ENCODE data around the gene TAF3.
A peak's percentile ranks its signal among the peaks of the same experiment; 100 is the strongest.
"Not testable (repeated sequence)": the region's sequence is repeated elsewhere in the genome, so short reads cannot be mapped to it uniquely, and the experiment has no call there.

Gene TAF3

DNA sequence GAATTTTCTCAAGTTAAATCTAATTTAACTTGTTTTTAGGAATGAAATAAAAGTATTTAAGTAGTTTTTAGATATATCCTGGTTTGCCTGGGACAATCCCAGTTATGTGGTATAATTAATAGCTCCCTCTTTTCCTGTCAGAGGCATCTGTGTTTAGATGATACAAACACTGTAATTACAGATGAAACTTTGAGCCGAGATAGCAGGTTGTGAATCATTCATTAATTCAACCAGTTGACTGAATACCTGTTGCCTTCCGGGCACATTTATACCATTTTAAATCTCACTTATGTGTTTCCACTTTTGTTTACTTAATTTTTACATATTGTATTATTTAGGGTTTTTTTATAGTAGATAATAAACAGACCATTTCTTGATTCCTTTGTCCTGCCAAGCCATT, 154.1 kb downstream of the TAF3 start:
- DNase-seq = no peak

DNA sequence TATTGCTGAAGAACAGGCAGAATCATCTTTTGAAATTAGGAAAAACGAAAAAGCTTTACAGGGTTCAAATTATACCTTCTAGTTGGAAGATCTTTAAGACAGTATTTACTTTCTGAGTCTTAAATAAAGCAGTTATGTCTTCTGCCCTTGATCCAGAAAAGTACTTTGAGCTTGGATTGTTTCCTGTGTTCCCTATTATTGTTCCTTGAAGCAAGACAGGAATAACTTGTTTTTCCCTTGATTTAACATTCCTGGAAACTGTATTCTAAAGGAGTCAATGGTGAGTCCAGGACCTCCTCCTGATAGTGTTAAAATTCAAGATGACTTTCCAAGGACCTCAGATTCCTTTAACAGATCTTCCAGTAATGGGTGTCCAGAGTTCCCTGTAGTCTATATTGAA, 161.9 kb downstream of the TAF3 start:
- DNase-seq = no peak

DNA sequence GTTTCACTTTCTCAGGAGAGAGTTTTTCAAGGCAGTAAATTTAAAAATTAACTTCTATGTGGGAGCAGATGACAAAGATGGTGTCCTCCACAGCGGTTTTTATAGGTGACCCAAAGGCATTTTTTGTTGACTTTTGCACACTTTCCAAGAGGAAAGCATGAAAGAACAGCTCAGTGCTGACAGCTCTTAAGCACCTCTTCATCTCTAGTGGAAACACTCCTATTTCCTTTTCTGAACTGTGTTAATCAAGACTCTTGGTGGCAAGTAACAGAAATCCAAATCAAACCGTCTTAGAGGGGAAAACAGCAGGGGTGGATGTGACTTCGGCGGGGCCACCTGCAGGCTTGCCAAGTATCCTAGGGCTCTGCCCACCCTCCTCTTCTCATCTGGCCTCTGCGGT, 164.4 kb downstream of the TAF3 start:
- no peak for DNase-seq

DNA sequence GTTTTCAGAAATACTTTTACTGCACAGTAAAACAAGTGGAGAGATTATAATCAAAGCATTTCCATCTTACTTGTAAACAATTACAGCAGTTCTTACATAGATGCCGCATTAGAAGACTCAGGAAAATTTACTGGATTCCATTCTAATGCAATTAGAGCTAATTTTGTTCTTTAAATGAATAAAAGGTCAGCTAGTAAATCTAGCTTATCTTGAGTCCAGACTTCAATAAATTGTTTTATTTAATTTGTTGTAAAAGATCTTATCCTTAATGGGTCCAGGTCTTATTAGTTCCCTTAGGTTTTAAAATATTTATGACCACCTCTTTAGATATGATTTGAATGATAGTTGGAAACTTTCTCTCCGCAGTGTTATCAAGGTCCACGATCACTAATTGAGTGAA, 166.0 kb downstream of the TAF3 start:
- no peak for DNase-seq

DNA sequence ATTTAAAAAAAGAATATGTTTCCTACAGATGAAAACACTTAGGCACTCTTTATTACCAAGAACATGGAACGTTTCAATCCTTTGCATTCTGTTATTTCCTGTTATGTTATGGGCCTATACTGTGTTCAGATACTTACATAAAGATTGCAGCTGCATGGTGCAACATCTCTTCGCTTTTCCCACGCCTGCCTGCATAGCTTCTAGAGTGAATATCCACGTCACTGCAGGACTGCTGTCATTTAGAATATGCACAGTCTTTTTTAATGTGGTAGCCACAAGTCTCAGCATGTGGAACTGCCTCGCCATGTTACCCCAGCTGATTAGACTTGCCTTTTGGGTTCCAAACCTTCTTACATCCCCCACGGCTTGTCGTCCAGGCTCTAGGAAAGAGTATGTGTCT, 166.6 kb downstream of the TAF3 start:
- no peak for DNase-seq

DNA sequence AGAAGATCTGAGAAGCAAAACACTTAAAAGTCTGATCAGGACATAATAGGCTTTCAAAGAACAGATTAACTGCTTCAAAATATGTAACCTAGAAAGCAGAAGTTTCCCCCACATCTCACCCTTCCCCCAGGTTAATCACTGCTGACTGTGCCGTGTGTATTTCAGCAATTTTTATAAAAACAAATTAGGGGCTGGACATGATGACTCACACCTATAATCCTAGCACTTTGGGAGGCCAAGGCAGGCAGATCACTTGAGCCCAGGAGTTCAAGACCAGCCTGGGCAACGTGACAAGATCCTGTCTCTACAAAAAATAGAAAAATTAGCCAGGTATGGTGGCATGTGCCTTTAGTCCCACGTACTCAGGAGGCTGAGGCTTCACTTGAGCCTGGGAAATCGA, 168.5 kb downstream of the TAF3 start:
- DNase-seq = no peak

DNA sequence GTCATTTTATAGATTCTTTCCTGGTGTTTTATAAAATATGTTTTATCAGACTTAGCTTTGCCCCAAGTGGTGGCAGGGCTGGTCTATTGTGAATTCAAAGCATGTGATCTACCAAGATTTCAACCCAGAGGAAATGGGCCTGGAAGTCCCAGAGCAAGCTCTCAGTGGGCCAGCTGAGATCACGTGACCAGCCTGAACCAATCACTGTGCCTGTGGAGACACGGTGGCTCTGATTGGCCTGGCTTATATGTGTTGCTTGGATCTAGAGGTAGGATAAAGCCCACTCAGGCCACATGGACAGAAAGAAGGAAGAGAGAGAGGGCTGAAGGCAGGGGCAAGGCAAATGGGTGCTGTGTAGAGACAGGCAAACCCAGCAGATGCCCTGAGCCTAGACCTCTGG, 170.7 kb downstream of the TAF3 start:
- DNase-seq = no peak

DNA sequence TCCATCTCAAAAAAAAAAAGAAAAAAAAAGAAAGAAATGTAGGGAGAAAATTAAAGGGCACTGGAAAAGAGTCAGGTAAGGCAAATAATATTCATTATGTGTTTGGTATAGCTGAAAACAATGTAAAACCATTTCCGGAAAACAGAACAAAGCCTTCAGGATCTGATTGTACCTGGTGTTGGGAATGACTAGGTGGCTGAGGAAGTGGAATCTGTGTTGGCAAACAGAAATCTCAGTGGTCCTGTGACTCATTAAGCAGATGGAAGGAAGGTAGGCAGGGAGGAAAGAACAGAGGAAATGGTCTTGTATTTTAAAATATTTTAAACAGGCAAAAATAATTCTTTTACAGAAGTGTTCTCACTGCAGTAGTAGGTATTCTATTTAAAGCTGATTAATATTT, 180.5 kb downstream of the TAF3 start:
- no peak for DNase-seq

DNA sequence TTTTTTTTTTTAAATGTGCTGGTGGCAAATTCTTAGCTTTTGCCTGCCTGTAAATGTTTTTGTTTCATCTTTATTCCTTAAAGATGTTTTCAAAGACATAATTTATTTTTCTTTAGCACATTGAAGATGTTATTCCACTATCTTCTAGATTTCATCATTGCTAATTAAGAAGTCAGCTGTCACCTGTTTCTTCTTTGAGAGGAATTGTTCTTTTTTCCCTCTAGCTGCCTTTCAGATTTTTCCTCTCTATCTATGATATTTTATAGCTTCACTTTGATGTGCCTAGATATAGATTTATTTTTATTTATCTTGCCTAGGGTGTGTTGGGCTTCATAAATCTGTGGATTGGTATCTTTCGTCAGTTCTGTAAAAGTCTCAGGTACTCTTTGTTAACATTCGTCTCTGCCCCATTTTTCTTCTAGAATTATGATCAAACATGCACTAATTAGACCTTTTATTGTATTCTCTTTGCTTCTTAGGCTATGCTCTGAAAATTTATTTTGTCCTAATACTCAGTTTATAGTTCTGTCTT, 186.2 kb downstream of the TAF3 start:
- no peak for DNase-seq

DNA sequence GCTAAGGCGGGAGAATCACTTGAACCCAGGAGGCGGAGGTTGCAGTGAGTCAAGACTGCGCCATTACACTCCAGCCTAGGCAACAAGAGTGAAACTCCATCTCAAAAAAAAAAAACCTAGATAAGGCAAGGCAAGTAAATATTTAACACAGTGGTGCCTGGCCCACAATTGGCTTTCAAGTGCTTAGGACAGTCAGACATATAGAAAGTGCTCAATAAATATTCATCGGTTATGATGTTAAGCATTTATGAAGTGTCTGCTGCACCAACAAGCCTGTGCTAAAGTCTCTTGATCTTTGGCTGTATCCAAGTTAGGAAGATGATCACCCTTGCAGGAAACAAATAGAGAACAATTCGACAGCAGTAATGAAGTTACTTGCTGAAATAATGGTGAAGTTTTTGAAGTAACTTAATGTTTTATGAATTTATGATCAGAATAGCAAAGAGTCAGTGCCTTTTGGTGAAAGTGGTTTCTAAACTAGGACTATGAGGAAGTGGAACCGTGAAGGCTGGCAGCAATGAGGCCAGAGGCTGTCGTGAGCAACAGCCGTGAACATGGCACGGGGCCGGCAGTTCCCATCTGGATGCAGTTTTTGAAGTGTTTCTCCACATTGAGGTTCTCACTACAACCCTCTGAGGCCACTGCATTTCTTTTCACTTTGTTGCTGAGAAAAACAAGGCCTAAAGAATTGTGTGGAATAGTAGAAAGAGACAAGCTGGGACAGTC, 188.1 kb downstream of the TAF3 start:
- no peak for DNase-seq

DNA sequence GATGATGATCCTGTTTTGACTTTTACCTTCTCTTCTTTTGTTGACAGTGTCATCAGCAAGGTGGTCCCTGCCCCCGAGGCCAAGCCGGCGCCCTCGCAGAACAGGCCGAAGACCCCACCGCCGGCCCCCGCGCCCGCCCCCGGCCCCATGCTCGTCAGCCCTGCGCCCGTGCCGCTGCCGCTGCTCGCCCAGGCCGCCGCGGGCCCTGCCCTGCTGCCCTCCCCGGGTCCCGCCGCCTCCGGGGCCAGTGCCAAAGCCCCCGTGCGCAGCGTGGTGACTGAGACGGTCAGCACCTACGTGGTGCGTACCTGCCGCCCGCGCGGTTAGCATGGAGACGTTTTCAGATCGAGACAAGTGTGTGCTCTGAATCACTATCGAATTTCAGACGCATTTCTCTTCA, 190.7 kb downstream of the TAF3 start:
- DNase-seq = peak; percentile 12

DNA sequence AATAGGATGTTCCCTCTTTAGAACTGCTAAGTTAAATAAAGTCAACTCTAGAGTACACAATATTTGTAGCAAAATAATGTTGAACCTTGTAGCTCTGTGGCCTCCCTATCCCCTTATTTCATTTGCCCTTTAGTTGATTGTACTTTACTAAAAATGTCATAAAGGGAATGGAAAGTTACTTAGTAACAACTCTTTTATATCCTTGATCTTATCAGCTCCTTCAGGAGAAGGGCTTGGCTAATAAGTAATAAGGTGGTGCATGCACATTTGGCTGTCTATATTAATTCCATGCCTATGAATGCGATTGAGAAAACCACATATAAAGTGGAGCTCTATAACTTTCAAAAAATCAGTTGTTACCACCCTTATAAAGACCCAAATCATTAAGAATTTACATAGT, 194.7 kb downstream of the TAF3 start:
- no peak for DNase-seq

DNA sequence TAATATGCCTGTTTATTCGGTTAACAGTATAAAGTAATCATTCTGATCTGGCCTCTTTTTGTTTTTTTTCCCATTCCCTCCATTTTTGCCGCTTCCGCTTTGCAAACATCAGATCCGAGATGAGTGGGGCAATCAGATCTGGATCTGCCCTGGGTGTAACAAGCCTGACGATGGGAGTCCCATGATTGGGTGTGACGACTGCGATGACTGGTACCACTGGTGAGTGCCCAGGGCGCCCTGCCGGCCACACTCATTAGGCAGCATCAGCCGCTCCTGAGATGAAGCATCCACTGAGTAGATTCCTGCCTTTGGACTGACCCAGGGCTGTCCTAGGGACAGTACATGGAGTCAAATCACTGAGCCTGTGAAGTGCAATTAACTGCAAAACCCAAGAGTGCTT, 195.3 kb downstream of the TAF3 start:
- no peak for DNase-seq

DNA sequence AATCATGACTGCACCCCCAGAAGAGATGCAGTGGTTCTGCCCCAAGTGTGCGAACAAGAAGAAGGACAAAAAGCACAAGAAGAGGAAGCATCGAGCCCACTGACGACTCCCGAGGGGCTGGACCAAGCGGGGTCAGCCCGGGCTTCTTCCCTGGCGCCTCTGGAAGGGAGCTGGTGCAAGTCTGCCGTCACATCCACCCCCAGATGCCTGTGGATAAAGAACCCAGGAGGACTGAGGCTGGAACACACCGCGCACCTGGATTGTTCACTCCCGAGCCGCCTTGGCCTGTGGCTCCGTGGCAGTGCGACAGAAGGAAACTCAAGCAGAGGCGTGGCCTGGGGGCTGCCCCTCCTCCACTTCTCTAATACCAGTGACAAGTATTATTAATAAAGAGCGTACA, 196.3 kb downstream of the TAF3 start:
- no peak for DNase-seq

DNA sequence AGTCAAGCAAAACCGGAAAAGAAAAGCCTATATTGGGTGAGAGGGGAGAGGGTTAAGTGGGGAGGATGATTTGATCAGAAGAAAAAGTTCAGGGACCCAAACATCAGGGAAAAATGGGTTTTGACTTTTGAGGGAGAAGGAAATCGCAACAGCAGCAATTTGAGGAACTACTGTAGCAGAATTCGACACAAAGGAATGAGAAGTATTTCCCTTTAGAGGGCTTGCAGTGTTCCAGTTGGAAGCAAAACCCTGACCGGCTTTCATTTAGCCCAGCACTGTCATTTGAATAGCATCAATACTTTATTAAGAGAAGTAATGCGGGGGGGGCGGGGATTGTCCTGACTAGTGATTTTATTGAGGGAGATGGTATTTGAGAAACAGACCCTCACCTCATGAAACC, 199.0 kb downstream of the TAF3 start:
- DNase-seq = no peak

DNA sequence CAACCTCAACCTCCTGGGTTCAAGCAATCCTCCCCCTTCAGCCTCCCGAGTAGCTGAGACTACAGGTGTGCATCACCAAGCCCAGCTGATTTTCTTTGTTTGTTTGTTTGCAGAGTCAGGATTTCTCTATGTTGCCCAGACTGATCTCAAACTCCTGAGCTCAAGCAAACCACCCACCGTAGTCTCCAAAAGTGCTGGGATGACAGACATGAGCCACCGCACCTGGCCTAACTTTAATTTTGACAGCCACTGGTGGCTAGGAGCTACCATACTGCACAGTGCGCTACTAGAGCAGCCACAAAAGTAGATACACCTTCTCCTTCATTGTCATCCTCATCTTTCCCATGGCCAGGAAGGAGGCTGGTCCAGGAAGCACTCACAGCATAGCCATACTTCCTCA, 205.0 kb downstream of the TAF3 start:
- DNase-seq = no peak

DNA sequence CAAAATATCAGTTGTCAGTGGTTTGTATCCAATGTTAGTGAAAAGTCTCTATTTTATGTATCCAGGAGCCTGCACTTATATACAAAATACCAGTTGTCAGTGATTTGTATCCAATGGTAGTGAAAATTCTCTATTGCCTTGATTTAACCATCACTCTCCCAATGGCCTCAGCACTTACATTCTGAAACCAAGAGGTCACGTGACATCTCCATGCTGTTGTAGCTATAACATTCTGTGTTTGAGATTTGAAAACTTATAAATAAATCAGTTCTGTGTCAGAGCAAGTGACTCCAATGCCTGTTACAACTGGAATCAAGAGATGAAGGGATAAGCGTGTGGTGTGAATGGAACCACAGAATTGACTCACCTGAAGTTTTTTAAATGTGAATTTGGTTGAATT, 205.5 kb downstream of the TAF3 start:
- no peak for DNase-seq

DNA sequence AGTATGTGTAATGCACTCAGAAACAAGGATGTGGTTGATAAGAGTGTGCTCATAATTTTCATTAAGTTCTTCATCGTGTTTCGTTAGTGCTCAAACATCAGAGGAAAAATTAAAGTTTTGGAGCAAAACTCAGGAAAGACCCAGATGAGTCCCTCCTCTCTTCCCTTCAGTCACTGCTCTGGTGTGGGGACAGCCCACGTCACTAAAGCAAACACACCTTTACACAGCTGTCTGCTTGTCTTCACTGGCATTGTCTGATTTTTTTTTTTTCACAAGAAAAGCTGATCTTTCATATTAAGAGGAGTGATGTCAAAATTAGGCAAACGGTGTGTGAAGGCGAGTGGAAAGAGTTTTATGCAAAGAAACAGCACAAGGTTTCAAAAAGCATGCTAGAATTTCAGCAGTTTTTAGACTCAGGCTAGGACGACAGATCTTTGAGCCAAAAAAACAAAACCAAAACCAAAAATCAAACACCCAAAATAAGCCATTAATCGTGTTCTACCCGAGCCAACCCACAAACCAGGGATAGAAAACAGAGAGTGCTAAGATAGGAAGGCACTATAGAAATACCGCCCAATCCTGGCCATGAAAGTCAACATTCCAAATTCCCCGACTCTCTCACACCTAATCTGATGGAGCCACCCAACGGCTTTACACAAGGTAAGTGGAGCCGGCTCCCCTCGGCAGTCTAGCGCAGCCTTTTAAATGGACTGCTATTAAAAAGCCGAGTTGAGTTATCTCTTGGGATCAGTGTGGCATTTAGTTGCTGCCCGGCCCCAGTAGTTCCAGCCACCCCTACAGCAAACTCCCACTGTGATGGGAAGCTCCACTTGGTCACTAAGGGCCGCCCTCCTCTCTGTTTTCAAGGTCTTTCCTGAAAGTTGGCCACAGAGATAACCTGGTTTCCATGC, 208.3 kb downstream of the TAF3 start:
- no peak for DNase-seq

DNA sequence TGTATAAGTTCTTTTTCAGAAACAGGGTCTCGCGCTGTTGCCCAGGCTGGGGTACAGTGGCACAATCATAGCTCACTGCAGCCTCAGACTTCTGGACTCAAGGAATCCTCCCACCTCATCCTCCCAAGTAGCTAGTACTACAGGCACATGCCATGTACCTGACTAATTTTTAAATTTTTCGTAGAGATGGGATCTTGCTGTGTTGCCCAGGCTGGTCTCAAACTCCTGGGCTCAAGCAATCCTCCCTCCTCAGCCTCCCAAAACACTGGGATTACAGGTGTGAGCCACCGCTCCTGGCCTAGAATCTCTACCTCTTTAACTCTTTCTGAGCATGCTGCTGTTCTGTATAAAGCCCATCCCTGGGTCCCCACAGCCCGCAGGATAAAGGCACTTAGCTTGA, 212.9 kb downstream of the TAF3 start:
- DNase-seq = not testable (repeated sequence)

DNA sequence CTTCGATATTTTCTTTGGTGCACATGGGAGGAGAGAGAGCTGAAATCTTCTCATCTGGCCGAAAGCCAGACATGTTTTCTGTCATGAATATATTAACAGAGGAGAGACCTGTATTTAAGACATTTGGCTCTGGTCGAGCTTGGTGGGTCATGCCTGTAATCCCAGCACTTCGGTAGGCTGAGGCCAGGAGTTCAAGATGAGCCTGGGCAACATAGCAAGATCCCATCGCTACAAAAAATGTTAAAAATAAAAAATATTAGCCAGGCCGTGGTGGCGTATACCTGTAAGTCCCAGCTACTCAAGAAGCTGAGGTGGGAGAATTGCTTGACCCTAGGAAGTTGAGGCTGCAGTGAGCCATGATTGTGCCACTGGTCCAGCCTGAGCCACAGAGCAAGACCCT, 214.3 kb downstream of the TAF3 start:
- no peak for DNase-seq

DNA sequence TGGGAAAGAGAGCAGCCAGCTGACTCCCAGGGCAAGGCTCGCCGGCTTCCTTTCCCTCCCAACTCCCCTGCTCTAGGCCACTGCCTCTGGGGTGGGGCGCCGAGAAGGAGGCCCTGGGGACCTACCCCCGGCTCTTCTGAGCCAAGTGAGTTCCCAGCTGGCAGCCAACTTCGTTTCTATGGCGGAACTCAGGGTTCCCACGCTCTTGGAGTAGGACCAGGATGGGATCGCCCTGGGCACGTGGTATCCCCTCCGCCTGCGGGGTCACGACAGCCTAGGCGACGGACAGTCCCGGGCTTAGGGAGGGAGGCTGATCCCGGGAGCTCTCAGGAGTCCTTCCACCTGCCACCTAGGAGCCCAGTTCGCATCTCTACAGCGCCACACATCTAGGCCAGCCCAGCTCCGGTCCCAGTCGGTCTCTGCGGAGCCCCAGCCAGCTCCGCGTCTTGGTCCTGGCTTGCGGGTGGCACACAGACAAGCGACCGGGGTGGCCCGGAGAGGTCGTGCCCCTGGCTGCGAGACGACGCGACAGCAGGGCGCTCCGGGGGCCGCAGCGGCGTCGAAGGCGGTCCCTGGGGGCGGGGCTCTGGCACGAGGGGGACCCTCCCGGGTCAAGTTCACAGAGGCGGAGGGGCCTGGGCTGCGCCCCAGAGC, 215.6 kb downstream of the TAF3 start:
- DNase-seq = peak; percentile 16

DNA sequence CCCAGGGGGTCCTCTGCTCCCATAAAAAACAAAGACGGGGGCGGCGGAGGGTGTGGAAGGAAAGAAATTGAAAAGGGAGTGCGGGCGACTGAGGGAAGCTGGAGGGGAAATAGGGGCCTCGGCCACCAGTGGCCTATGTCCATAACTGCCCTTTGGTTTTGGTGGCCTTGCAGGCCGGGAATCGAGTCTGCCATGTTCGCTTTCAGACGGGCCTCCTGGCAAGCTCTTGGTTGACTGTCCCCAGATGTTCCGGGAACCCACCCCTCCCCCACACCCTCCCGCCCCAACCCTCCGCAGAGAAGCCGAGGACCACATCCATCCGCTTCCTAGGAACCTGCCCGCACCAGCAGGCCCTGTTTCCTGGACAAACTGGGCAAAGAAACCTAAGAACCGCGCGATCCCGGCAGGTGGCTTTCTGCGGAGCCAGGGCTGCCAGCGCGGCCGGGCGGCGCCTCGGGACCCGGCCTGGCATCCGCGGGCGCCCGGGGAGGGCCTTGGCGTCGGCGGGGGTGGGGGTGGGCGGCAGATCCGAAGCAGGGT, 216.2 kb downstream of the TAF3 start:
- DNase-seq = peak; percentile 15

DNA sequence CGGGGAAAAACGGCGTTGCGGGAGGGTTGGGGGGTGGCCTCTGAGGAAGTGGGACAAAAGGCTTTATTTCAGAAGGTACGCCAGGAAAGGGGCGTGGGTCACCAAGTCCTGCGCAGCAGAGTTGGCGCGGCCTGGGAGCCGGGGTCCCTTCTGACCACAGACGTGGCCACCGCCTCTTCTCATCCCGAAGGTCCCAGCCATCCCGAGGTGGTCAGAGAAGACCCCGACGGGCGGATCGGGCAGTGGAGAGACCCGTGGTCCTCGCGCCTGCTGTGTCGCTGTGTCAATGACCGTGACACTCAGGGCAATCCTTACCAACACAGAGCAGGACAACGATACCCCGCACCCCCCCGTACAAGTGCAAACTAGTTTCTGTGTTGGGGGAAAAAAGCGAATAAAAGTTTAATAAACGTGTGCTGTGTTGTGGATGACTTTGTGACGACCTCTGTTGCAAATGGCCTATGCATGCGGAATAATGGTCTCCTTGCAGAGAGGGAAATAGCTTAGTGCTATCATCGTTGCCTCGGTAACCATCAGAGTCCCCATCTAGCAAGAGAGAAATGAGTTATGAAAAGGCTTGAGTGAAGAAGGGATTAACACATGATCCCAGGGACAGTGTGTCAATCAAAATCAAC, 216.8 kb downstream of the TAF3 start:
- DNase-seq = no peak

Measured in activated gamma-delta T cell (primary cell).